ENCODE data around the gene CGB3.
A peak's percentile ranks its signal among the peaks of the same experiment; 100 is the strongest.
"Not testable (repeated sequence)": the region's sequence is repeated elsewhere in the genome, so short reads cannot be mapped to it uniquely, and the experiment has no call there.

Gene CGB3

GRCh38 chr19:49024233-49024632, at the start of gene CGB3:
CGB3 (minus strand) TSS chr19:49024333; CDS start chr19:49023971, 362 bp downstream.
- not testable (repeated sequence) for DNase-seq (ENCODE audit: low spot score)

GRCh38 chr19:49071860-49072547, 47.9 kb upstream of the CGB3 start:
- peak; percentile 72 for DNase-seq (ENCODE audit: low spot score)

- no peak for DNase-seq (ENCODE audit: low spot score)
These were observed 46.3 kb upstream of the CGB3 start for GRCh38 chr19:49070416-49070815.

- DNase-seq (ENCODE audit: low spot score), result no peak
These were observed 44.9 kb upstream of the CGB3 start for GRCh38 chr19:49069026-49069425.

- DNase-seq (ENCODE audit: low spot score), result peak; percentile 43
These were observed 43.4 kb upstream of the CGB3 start for GRCh38 chr19:49067554-49067953.

- peak; percentile 21 for DNase-seq (ENCODE audit: low spot score)
These were observed 41.9 kb upstream of the CGB3 start for GRCh38 chr19:49065905-49066512.

- peak; percentile 73 for DNase-seq (ENCODE audit: low spot score)
These were observed 40.9 kb upstream of the CGB3 start, which contains the start of gene NTF4 for GRCh38 chr19:49064768-49065611. NTF4 (minus strand) TSS chr19:49064818; CDS start chr19:49061997, 2,821 bp downstream.

- peak; percentile 38 for DNase-seq (ENCODE audit: low spot score)
These were observed 40.0 kb upstream of the CGB3 start for GRCh38 chr19:49064029-49064629.

- no peak for DNase-seq (ENCODE audit: low spot score)
These were observed 37.3 kb upstream of the CGB3 start for GRCh38 chr19:49061445-49061844.

GRCh38 chr19:49061000-49061399, 36.9 kb upstream of the CGB3 start:
- DNase-seq (ENCODE audit: low spot score), result no peak

- no peak for DNase-seq (ENCODE audit: low spot score)
These were observed 34.9 kb upstream of the CGB3 start for GRCh38 chr19:49059053-49059452.

- DNase-seq (ENCODE audit: low spot score), result peak; percentile 40
These were observed 34.4 kb upstream of the CGB3 start for GRCh38 chr19:49058562-49058961.

- peak; percentile 62 for DNase-seq (ENCODE audit: low spot score)
These were observed 33.6 kb upstream of the CGB3 start, which contains the start of gene CGB7 for GRCh38 chr19:49057636-49058234. CGB7 (minus strand) TSS chr19:49057749; CDS start chr19:49055375, 2,374 bp downstream.

- not testable (repeated sequence) for DNase-seq (ENCODE audit: low spot score)
These were observed 32.9 kb upstream of the CGB3 start for GRCh38 chr19:49056902-49057596.

- peak; percentile 82 for DNase-seq (ENCODE audit: low spot score)
These were observed 32.2 kb upstream of the CGB3 start for GRCh38 chr19:49056101-49056901.

GRCh38 chr19:49050376-49051033, 26.4 kb upstream of the CGB3 start:
- DNase-seq (ENCODE audit: low spot score), result not testable (repeated sequence)

GRCh38 chr19:49049834-49050233, 25.7 kb upstream of the CGB3 start:
- DNase-seq (ENCODE audit: low spot score), result not testable (repeated sequence)

- not testable (repeated sequence) for DNase-seq (ENCODE audit: low spot score)
These were observed 24.9 kb upstream of the CGB3 start, which contains the start of gene CGB8 for GRCh38 chr19:49049011-49049410. CGB8 (minus strand) TSS chr19:49049111; CDS start chr19:49048739, 372 bp downstream.

GRCh38 chr19:49043548-49043947, 19.4 kb upstream of the CGB3 start, which contains the start of gene CGB5:
CGB5 (plus strand) TSS chr19:49043848; CDS start chr19:49044210, 362 bp downstream.
- not testable (repeated sequence) for DNase-seq (ENCODE audit: low spot score)

Measured in D341Med (cell line).